SU-DHL-6 (cell line): ENCODE data around the gene UBR4.

Experiments
- H2AFZ ChIP-seq: fragments of 200-600 bp; sonication (generic); 2 replicates; pipeline ENCODE4 v1.6.1; 2014; ENCODE audit warnings: low read depth, mild to moderate bottlenecking, moderate library complexity, mixed read lengths, antibody characterized with exemption, low read length; ENCODE audit not compliant: severe bottlenecking
- H3F3A ChIP-seq: fragments of 200-600 bp; shearing (Covaris generic); 2 replicates; pipeline ENCODE4 v1.6.0; 2016; ENCODE audit warnings: antibody characterized with exemption, mild to moderate bottlenecking; ENCODE audit not compliant: insufficient read depth
- H3K27ac ChIP-seq: fragments of 200-600 bp; sonication (generic); 2 replicates; pipeline ENCODE4 v1.5.1; 2016; ENCODE audit warnings: low read depth, mild to moderate bottlenecking, low read length, moderate library complexity, mixed read lengths
- H3K27me3 ChIP-seq: fragments of 200-600 bp; sonication (generic), shearing (Covaris generic); 2 replicates; pipeline ENCODE4 v1.6.0; 2014; ENCODE audit warnings: mild to moderate bottlenecking, low read length
- H3K36me3 ChIP-seq: fragments of 200-600 bp; sonication (generic); 2 replicates; pipeline ENCODE4 v1.6.1; 2014; ENCODE audit warnings: mild to moderate bottlenecking, low read length, mixed read lengths
- H3K4me2 ChIP-seq: fragments of 300-600, 200-600 bp; shearing (Covaris generic), sonication (generic); 2 replicates; pipeline ENCODE4 v1.6.0; 2014; ENCODE audit warnings: low read length, low read depth, mild to moderate bottlenecking; ENCODE audit not compliant: poor library complexity, severe bottlenecking
- H3K4me3 ChIP-seq: fragments of 200-600 bp; sonication (generic); 2 replicates; pipeline ENCODE4 v1.5.1; 2014; ENCODE audit warnings: antibody characterized with exemption, low read length, mild to moderate bottlenecking, mixed read lengths; ENCODE audit not compliant: insufficient read depth, poor library complexity, severe bottlenecking
- H3K79me2 ChIP-seq: fragments of 200-600 bp; sonication (generic); 2 replicates; pipeline ENCODE4 v1.6.1; 2014; ENCODE audit warnings: mild to moderate bottlenecking, low read length, moderate library complexity; ENCODE audit not compliant: insufficient read depth
- H3K9ac ChIP-seq: fragments of 200-600 bp; sonication (generic); 2 replicates; pipeline ENCODE4 v1.7.0; 2014; ENCODE audit warnings: mild to moderate bottlenecking, low read length
- H3K9me2 ChIP-seq: fragments of 200-600 bp; sonication (generic); replicated peaks from 2 replicates; pipeline ENCODE4 v1.6.1; 2014; ENCODE audit warnings: low read length; ENCODE audit not compliant: insufficient read depth
- H3K9me3 ChIP-seq: fragments of 200-600 bp; sonication (generic); 2 replicates; pipeline ENCODE4 v1.6.1; 2014; ENCODE audit warnings: low read length, mixed read lengths; ENCODE audit not compliant: insufficient read depth
- H4K20me1 ChIP-seq: fragments of 200-600 bp; sonication (generic); 2 replicates; pipeline ENCODE4 v1.6.1; 2014; ENCODE audit warnings: low read depth, mild to moderate bottlenecking, antibody characterized with exemption, low read length, moderate library complexity, mixed read lengths
- CTCF ChIP-seq: fragments of 200-600 bp; sonication (generic); IDR thresholded peaks from one replicate; pipeline ENCODE4 v1.5.1; 2017; ENCODE audit warnings: antibody characterized with exemption, mild to moderate bottlenecking, low read length, moderate library complexity; ENCODE audit not compliant: insufficient read depth, poor library complexity, severe bottlenecking
- EZH2phosphoT487 ChIP-seq: fragments of 200-600 bp; sonication (generic), shearing (Covaris generic); conservative IDR thresholded peaks from 2 replicates; pipeline ENCODE4 v1.6.1; 2018; ENCODE audit warnings: mild to moderate bottlenecking, antibody characterized with exemption, low read length, moderate library complexity, mixed read lengths

The UBR4 gene

GRCh38 chr1:19036813-19037605, 173.1 kb downstream of the UBR4 start:
- H3K9me2 ChIP-seq = no peaks in the 10 kb centered on the region
- no peaks in the 10 kb centered on the region for H4K20me1 ChIP-seq
- H3K9ac ChIP-seq = no peak overlapping the region
- H3F3A ChIP-seq = no peaks in the 10 kb centered on the region
- H3K27ac ChIP-seq = no peak overlapping the region
- no peaks in the 10 kb centered on the region for H3K36me3 ChIP-seq
- H3K9me3 ChIP-seq = no peaks in the 10 kb centered on the region
- H3K4me2 ChIP-seq = no peak overlapping the region
- TF ChIP-seq EZH2phosphoT487 (no peak), CTCF (no peak)
- H3K79me2 ChIP-seq = no peaks in the 10 kb centered on the region
- no peak overlapping the region for H3K4me3 ChIP-seq
- H2AFZ ChIP-seq = no peak overlapping the region
- H3K27me3 ChIP-seq = no peaks in the 10 kb centered on the region

- H3K27ac ChIP-seq = no peak overlapping the region
- H3K27me3 ChIP-seq = no peaks in the 10 kb centered on the region
- no peaks in the 10 kb centered on the region for H3F3A ChIP-seq
- no peaks in the 10 kb centered on the region for H3K9me3 ChIP-seq
- no peaks in the 10 kb centered on the region for H3K79me2 ChIP-seq
- H3K9ac ChIP-seq = no peak overlapping the region
- no peaks in the 10 kb centered on the region for H3K36me3 ChIP-seq
- H3K9me2 ChIP-seq = no peaks in the 10 kb centered on the region
- no peak overlapping the region for H3K4me3 ChIP-seq
- H4K20me1 ChIP-seq = no peaks in the 10 kb centered on the region
- H2AFZ ChIP-seq = no peak overlapping the region
- no peak overlapping the region for H3K4me2 ChIP-seq
- TF ChIP-seq EZH2phosphoT487 (no peak), CTCF (no peak)
Measured at GRCh38 chr1:19036041-19036812, 173.8 kb downstream of the UBR4 start.

- Histone ChIP-seq H3K4me3 (no peak overlapping the region), H3F3A (no peaks in the 10 kb centered on the region), H4K20me1 (no peaks in the 10 kb centered on the region), H3K9me2 (no peaks in the 10 kb centered on the region), H3K9me3 (no peaks in the 10 kb centered on the region), H2AFZ (no peak overlapping the region), H3K27ac (no peak overlapping the region), H3K9ac (no peak overlapping the region), H3K79me2 (no peaks in the 10 kb centered on the region), H3K36me3 (no peaks in the 10 kb centered on the region), H3K27me3 (no peaks in the 10 kb centered on the region), H3K4me2 (no peak overlapping the region)
- no peak for TF ChIP-seq CTCF
- TF ChIP-seq EZH2phosphoT487 = no peak
Measured at GRCh38 chr1:19035377-19036040, 174.6 kb downstream of the UBR4 start.
